HCT116 (cell line): ENCODE data around the gene ATP8A2. TPM values are rescaled to one million over a fixed set of nuclear protein-coding genes. Genes with fewer than 3 reads are reported as not detected.

ENCODE experiments used
- ATAC-seq: fragments of 200-7000 bp; cut with Tn5 transposase; 2 replicates; pipeline ENCODE4 v1.9.1; 2020; ENCODE audit warnings: mild to moderate bottlenecking, moderate library complexity
- BruUV-seq: library from RNA; stranded (reverse); fragments of 400-500 nt; replicated peaks from 2 replicates; lab custom pipeline; 2021; lab: Mats Ljungman, UMichigan
- CTCF ChIA-PET: fragments of 300-600 bp; sonication (Branson Sonifier 250); formaldehyde crosslinking; loops from one replicate; lab custom pipeline; 2021; ENCODE audit warnings: antibody characterized with exemption; lab: Charles Lee
- POLR2A ChIA-PET: fragments of 300-600, 350-600 bp; sonication (Branson Sonifier 250); formaldehyde crosslinking; loops from one replicate; lab custom pipeline; 2021; ENCODE audit warnings: antibody characterized with exemption; lab: Charles Lee
- RAD21 ChIA-PET, 2 experiments: fragments of 300-600 bp; sonication (Branson Sonifier 250); formaldehyde crosslinking; loops; one replicate each; lab custom pipeline; 2023; ENCODE audit warnings: low total read pairs in 2 of 2; ENCODE audit not compliant: uncharacterized antibody in 2 of 2, unreplicated experiment in 2 of 2, low non-redundant PET in 1 of 2; lab: Charles Lee
- DNase-seq: peaks from one replicate; pipeline ENCODE4 v3.0.0-alpha.2; 2010; ENCODE audit warnings: low read depth, low spot score
- H2AFZ ChIP-seq: fragments of 200-600 bp; shearing (Covaris generic), sonication (generic); 2 replicates; pipeline ENCODE4 v1.6.1; 2017; ENCODE audit warnings: low read depth, mixed run types, mixed read lengths, antibody characterized with exemption, low read length; ENCODE audit not compliant: poor library complexity, severe bottlenecking
- H3K27ac ChIP-seq: 2 replicates; pipeline ENCODE4 v1.5.1; 2012; ENCODE audit warnings: low read depth, low read length
- H3K27me3 ChIP-seq: fragments of 200-600 bp; sonication (generic); 2 replicates; pipeline ENCODE4 v1.6.1; 2016; ENCODE audit warnings: mixed run types, low read length, mixed read lengths; ENCODE audit not compliant: insufficient read depth
- H3K36me3 ChIP-seq, 2 experiments: fragments of 200-500 bp in 1 of 2; fragments of 200-600 bp in 1 of 2; sonication (Bioruptor generic) in 1 of 2; sonication (generic) in 1 of 2; 2 replicates each; pipeline versions ENCODE4 v1.5.1 to v1.6.1; 2014 to 2016; ENCODE audit warnings: low read length in 2 of 2, inconsistent platforms in 1 of 2, mixed read lengths in 1 of 2, mixed run types in 1 of 2; ENCODE audit not compliant: insufficient read depth in 2 of 2, control insufficient read depth in 1 of 2
- H3K4me1 ChIP-seq, 2 experiments: fragments of 200-600 bp in 1 of 2; sonication (generic) in 1 of 2; 2 replicates each; pipeline versions ENCODE4 v1.5.1 to v1.6.1; 2012 to 2017; ENCODE audit warnings: low read length in 2 of 2, inconsistent platforms in 1 of 2, mild to moderate bottlenecking in 1 of 2, mixed read lengths in 1 of 2, mixed run types in 1 of 2, moderate library complexity in 1 of 2; ENCODE audit not compliant: insufficient read depth in 2 of 2, control insufficient read depth in 1 of 2
- H3K4me2 ChIP-seq: fragments of 200-600 bp; sonication (generic); 2 replicates; pipeline ENCODE4 v1.6.1; 2017; ENCODE audit warnings: mixed run types, low read length, mixed read lengths
- H3K4me3 ChIP-seq, 2 experiments: fragments of 200-600 bp in 1 of 2; sonication (generic) in 1 of 2; replicated peaks in 1 of 2; 2 replicates each; pipeline ENCODE4 v1.5.1; 2011 to 2016; ENCODE audit warnings: low read length in 2 of 2, control low read depth in 1 of 2, low read depth in 1 of 2, mild to moderate bottlenecking in 1 of 2, mixed read lengths in 1 of 2, mixed run types in 1 of 2
- H3K79me2 ChIP-seq: fragments of 200-600 bp; sonication (generic); 2 replicates; pipeline ENCODE4 v1.6.1; 2017; ENCODE audit warnings: mild to moderate bottlenecking, mixed run types, low read length, moderate library complexity, mixed read lengths; ENCODE audit not compliant: insufficient read depth
- H3K9ac ChIP-seq: fragments of 200-600 bp; sonication (generic); 2 replicates; pipeline ENCODE4 v1.6.1; 2016; ENCODE audit warnings: low read length, mixed read lengths
- H3K9me2 ChIP-seq: fragments of 200-600 bp; sonication (generic), shearing (Covaris generic); 2 replicates; pipeline ENCODE4 v1.6.1; 2017; ENCODE audit warnings: mixed run types, mild to moderate bottlenecking, moderate library complexity; ENCODE audit not compliant: insufficient read depth
- H3K9me3 ChIP-seq, 2 experiments: fragments of 200-500 bp in 1 of 2; fragments of 200-600 bp in 1 of 2; sonication (Bioruptor generic) in 1 of 2; sonication (generic) in 1 of 2; 2 replicates each; pipeline ENCODE4 v1.6.1; 2014 to 2017; ENCODE audit warnings: low read length in 2 of 2, mixed read lengths in 2 of 2, inconsistent platforms in 1 of 2, low read depth in 1 of 2, mild to moderate bottlenecking in 1 of 2, mixed run types in 1 of 2, moderate library complexity in 1 of 2; ENCODE audit not compliant: control insufficient read depth in 1 of 2, insufficient read depth in 1 of 2
- H4K20me1 ChIP-seq: fragments of 200-600 bp; sonication (generic), shearing (Covaris generic); 2 replicates; pipeline ENCODE4 v1.6.1; 2017; ENCODE audit warnings: mixed run types, mild to moderate bottlenecking, moderate library complexity; ENCODE audit not compliant: insufficient read depth
- ATF3 ChIP-seq: IDR thresholded peaks from 2 replicates; pipeline ENCODE4 v1.6.1; 2012
- EGR1 ChIP-seq: IDR thresholded peaks from 2 replicates; pipeline ENCODE4 v1.6.1; 2012; ENCODE audit warnings: low read depth
- ELF1 ChIP-seq: IDR thresholded peaks from 2 replicates; pipeline ENCODE4 v1.6.1; 2012; ENCODE audit warnings: low read depth, borderline replicate concordance
- FOSL1 ChIP-seq: IDR thresholded peaks from 2 replicates; pipeline ENCODE4 v1.6.1; 2012; ENCODE audit warnings: low read depth
- MAX ChIP-seq: IDR thresholded peaks from 2 replicates; pipeline ENCODE4 v1.6.1; 2012
- POLR2A ChIP-seq: IDR thresholded peaks from 2 replicates; pipeline ENCODE4 v1.7.0; 2011; ENCODE audit warnings: borderline replicate concordance; ENCODE audit not compliant: insufficient read depth, insufficient read length; ENCODE audit errors: extremely low read depth
- RAD21 ChIP-seq: IDR thresholded peaks from 2 replicates; pipeline ENCODE4 v1.6.1; 2012; ENCODE audit warnings: low read depth, mild to moderate bottlenecking
- REST ChIP-seq: IDR thresholded peaks from 2 replicates; pipeline ENCODE4 v1.6.1; 2012; ENCODE audit warnings: low read depth
- SIN3A ChIP-seq: IDR thresholded peaks from 2 replicates; pipeline ENCODE4 v1.6.1; 2012; ENCODE audit warnings: low read depth
- TCF7L2 ChIP-seq: IDR thresholded peaks from 2 replicates; pipeline ENCODE4 v1.7.0; 2011; ENCODE audit warnings: borderline replicate concordance, inconsistent platforms; ENCODE audit not compliant: insufficient read depth, insufficient read length; ENCODE audit errors: extremely low read depth
- YY1 ChIP-seq: IDR thresholded peaks from 2 replicates; pipeline ENCODE4 v1.6.1; 2011; ENCODE audit warnings: low read length, low read depth, moderate library complexity, mild to moderate bottlenecking; ENCODE audit not compliant: insufficient replicate concordance; ENCODE audit errors: extremely low read depth
- ZBTB33 ChIP-seq: IDR thresholded peaks from 2 replicates; pipeline ENCODE4 v1.6.1; 2011; ENCODE audit warnings: mild to moderate bottlenecking, low read length, moderate library complexity; ENCODE audit not compliant: insufficient replicate concordance; ENCODE audit errors: extremely low read depth
- ZFX ChIP-seq: fragments of 450-650 bp; IDR thresholded peaks from 2 replicates; pipeline ENCODE4 v1.6.1; 2017
- intact Hi-C: fragments of 100-400 bp; cut with micrococcal nuclease; formaldehyde crosslinking; loops from 2 replicates; pipeline ENCODE4 v1.10.0; 2022
- total RNA-seq: library from RNA; stranded (reverse); gene quantifications from one replicate; pipeline ENCODE4 v1.2.1, GENCODE V29; 2021; ENCODE audit not compliant: unreplicated experiment

ATP8A2 gene
- total RNA-seq, 1 experiment from 2014 or later, result not detected

- ChIA-PET CTCF (no interaction called here), RAD21 (no interaction called here), POLR2A (no interaction called here)
- Histone ChIP-seq H3K36me3 (no peaks in the 10 kb centered on the region), H3K4me1 (no peaks in the 10 kb centered on the region), H3K4me2 (no peak overlapping the region), H3K27ac (no peak overlapping the region), H4K20me1 (no peaks in the 10 kb centered on the region), H3K27me3 (peaks cover 13% of the 10 kb centered on the region), H3K4me3 (no peak overlapping the region), H3K9me3 (no peaks in the 10 kb centered on the region), H2AFZ (no peak overlapping the region), H3K9me2 (no peaks in the 10 kb centered on the region), H3K9ac (no peak overlapping the region), H3K79me2 (no peaks in the 10 kb centered on the region)
- DNase-seq (no peak), ATAC-seq (no peak)
- TF ChIP-seq ZFX (no peak), ATF3 (no peak), POLR2A (no peak), ELF1 (no peak), TCF7L2 (no peak), SIN3A (no peak), REST (no peak), ZBTB33 (no peak), FOSL1 (no peak), YY1 (no peak), RAD21 (no peak), EGR1 (no peak), MAX (no peak)
- intact Hi-C loops, result no loop called here
- no TSS peak for BruUV-seq
Observed at GRCh38 chr13:25987987-25988386, 616.2 kb downstream of the ATP8A2 start.
